Mucosa of descending colon (tissue), 3 donors: Measurements from ENCODE around the gene TEAD4. TPM values are rescaled to one million over a fixed set of nuclear protein-coding genes. Genes with fewer than 3 reads are reported as not detected.

Source experiments
- ATAC-seq: fragments of 200-7000 bp; cut with Tn5 transposase; one replicate; pipeline ENCODE4 v1.9.1; 2020; ENCODE audit warnings: mild to moderate bottlenecking, moderate library complexity
- DNase-seq, 3 donors: peaks; one replicate each; pipeline ENCODE4 v3.0.0-alpha.2; 2020
- H3K36me3 ChIP-seq: fragments of 200-600 bp; one replicate; pipeline ENCODE4 v1.8.0; 2021; ENCODE audit warnings: low read depth, mild to moderate bottlenecking
- H3K4me1 ChIP-seq: fragments of 200-600 bp; one replicate; pipeline ENCODE4 v1.8.0; 2021; ENCODE audit warnings: low read depth, mild to moderate bottlenecking
- H3K4me3 ChIP-seq: fragments of 200-600 bp; one replicate; pipeline ENCODE4 v1.8.0; 2021; ENCODE audit warnings: mild to moderate bottlenecking
- H3K9me3 ChIP-seq: fragments of 200-600 bp; one replicate; pipeline ENCODE4 v1.8.0; 2021; ENCODE audit warnings: mild to moderate bottlenecking
- intact Hi-C, 2 donors: fragments of 100-400 bp; cut with DNase I in 1 of 2; cut with micrococcal nuclease in 1 of 2; formaldehyde crosslinking; loops; one replicate each; pipeline versions ENCODE4 v1.11.0 to v1.11.1; 2022; cut with DNase I, micrococcal nuclease
- total RNA-seq, 3 donors: library from RNA; stranded (reverse); fragmentation: NEBNext Ultra II Directional in 2 of 3; extraction: Animal tissue kit (Norgen Biotek cat#: 25700) in 2 of 3; gene quantifications; one replicate each; pipeline versions ENCODE4 v1.2.1 to v1.2.4, GENCODE V29; 2021 to 2023
- TF ChIP-seq, protein P1 (sequence below): fragments of 200-600 bp; IDR thresholded peaks from one replicate; pipeline ENCODE4 v1.8.0; 2022; ENCODE audit warnings: antibody characterized with exemption, mild to moderate bottlenecking
- donor health status: DM: no; HTN: no; CAD: no; lungs with moderate emphysema.
- donor health status: DM: no; HTN: no; CAD: no.
- donor health status: DM: no; HTN: yes; CAD: no.

Gene TEAD4
- total RNA-seq, 3 donors from 2014 or later: 4.6 to 11.3 (median 6.5) TPM

DNA sequence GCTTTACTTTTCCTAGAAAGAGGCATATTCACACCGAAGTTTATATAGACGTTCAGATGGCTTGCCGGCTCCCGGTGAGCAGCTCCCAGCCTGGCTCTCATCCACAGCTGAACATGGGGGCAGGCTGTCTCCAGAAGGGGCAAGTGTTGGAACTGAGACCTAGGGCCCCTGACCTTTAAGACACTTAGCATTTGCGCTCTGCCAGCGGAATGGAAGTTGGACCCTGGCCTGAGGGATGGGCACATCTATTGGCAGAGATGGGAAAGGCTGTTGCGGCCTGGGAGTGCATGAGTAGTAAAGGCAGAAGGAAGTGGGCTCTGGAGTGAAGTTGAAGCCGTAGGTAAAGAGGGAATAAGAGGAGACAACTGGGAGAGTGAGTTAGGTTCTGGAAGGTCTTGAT is 63.8 kb downstream of the TEAD4 start:
- Histone ChIP-seq H3K4me1 (no peaks in the 10 kb centered on the region), H3K4me3 (no peak overlapping the region), H3K9me3 (no peaks in the 10 kb centered on the region), H3K36me3 (no peaks in the 10 kb centered on the region)
- ATAC-seq (no peak), DNase-seq (no peak)
- TF ChIP-seq, protein P1, sequence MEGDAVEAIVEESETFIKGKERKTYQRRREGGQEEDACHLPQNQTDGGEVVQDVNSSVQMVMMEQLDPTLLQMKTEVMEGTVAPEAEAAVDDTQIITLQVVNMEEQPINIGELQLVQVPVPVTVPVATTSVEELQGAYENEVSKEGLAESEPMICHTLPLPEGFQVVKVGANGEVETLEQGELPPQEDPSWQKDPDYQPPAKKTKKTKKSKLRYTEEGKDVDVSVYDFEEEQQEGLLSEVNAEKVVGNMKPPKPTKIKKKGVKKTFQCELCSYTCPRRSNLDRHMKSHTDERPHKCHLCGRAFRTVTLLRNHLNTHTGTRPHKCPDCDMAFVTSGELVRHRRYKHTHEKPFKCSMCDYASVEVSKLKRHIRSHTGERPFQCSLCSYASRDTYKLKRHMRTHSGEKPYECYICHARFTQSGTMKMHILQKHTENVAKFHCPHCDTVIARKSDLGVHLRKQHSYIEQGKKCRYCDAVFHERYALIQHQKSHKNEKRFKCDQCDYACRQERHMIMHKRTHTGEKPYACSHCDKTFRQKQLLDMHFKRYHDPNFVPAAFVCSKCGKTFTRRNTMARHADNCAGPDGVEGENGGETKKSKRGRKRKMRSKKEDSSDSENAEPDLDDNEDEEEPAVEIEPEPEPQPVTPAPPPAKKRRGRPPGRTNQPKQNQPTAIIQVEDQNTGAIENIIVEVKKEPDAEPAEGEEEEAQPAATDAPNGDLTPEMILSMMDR: no peak
- intact Hi-C loops: no loop called here

DNA sequence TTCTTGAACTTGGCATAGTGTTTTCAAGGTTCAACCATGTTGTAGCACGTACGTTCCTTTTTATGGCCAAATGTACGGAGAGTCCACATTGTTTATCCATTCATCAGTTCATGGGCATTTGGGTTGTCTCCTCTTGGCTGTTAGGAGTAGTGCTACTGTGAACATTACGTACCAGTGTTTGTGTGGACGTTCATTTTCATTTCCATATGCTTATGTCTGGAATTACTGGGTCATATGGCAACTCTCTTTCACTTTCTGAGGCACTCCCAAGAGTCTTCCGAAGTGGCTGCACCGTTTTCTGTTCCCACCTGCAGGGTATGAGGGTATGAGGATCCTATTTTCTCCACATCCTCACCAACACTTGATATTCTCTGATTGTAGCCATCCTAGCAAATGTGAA is 68.9 kb downstream of the TEAD4 start:
- Histone ChIP-seq H3K4me1 (no peaks in the 10 kb centered on the region), H3K36me3 (no peaks in the 10 kb centered on the region), H3K4me3 (no peak overlapping the region), H3K9me3 (no peaks in the 10 kb centered on the region)
- DNase-seq (no peak), ATAC-seq (no peak)
- TF ChIP-seq, protein P1: no peak
- intact Hi-C loops: no loop called here

- Histone ChIP-seq H3K36me3 (no peaks in the 10 kb centered on the region), H3K4me1 (no peaks in the 10 kb centered on the region), H3K4me3 (no peak overlapping the region), H3K9me3 (no peaks in the 10 kb centered on the region)
- intact Hi-C loops: no loop called here
- no peak for ATAC-seq
- TF ChIP-seq, protein P1: no peak
- no peak for DNase-seq
Observed at GRCh38 chr12:3030821-3031429, 71.7 kb downstream of the TEAD4 start.

GRCh38 chr12:3032161-3032560 is 73.0 kb downstream of the TEAD4 start:
- H3K4me3 ChIP-seq: no peak overlapping the region
- intact Hi-C loops: no loop called here
- H3K4me1 ChIP-seq: no peaks in the 10 kb centered on the region
- TF ChIP-seq, protein P1: no peak
- ATAC-seq (no peak), DNase-seq (no peak)
- no peaks in the 10 kb centered on the region for H3K36me3 ChIP-seq
- no peaks in the 10 kb centered on the region for H3K9me3 ChIP-seq

- TF ChIP-seq, protein P1: no peak
- no peaks in the 10 kb centered on the region for H3K4me1 ChIP-seq
- no peak overlapping the region for H3K4me3 ChIP-seq
- ATAC-seq (no peak), DNase-seq (no peak)
- intact Hi-C loops: no loop called here
- H3K36me3 ChIP-seq: no peaks in the 10 kb centered on the region
- H3K9me3 ChIP-seq: no peaks in the 10 kb centered on the region
Observed at GRCh38 chr12:3032770-3033538, 73.8 kb downstream of the TEAD4 start.
